Large intestine (tissue), 3 donors: ENCODE measurements around the gene CSF1R. TPM values are rescaled to one million over a fixed set of nuclear protein-coding genes. Genes with fewer than 3 reads are reported as not detected.

Source experiments
- DNase-seq, 2 donors: peaks; one replicate each; pipeline versions ENCODE4 v3.0.0 to v3.0.0-alpha.2; 2013
- H3K27ac ChIP-seq: one replicate; pipeline ENCODE4 v1.5.1; 2013; ENCODE audit warnings: low read length
- H3K27me3 ChIP-seq: 2 replicates; pipeline ENCODE4 v1.6.1; 2013; ENCODE audit warnings: low read length; ENCODE audit not compliant: control insufficient read depth, insufficient read depth
- H3K36me3 ChIP-seq: 2 replicates; pipeline ENCODE4 v1.6.1; 2013; ENCODE audit warnings: low read length; ENCODE audit not compliant: control insufficient read depth, insufficient read depth
- H3K4me1 ChIP-seq: one replicate; pipeline ENCODE4 v1.6.1; 2013; ENCODE audit warnings: low read length; ENCODE audit not compliant: control insufficient read depth, insufficient read depth
- H3K4me3 ChIP-seq: one replicate; pipeline ENCODE4 v1.5.1; 2013; ENCODE audit warnings: low read length
- H3K9me3 ChIP-seq: one replicate; pipeline ENCODE4 v1.6.1; 2013; ENCODE audit warnings: mild to moderate bottlenecking, low read depth, low read length, moderate library complexity; ENCODE audit not compliant: control insufficient read depth
- WGBS: methylation state at CpG from one replicate; pipeline ENCODE4 v1.1.5; 2013; ENCODE audit warnings: low lambda C conversion rate; ENCODE audit not compliant: insufficient coverage; 5-methylcytosine and 5-hydroxymethylcytosine counted together
- polyA plus RNA-seq: library from polyadenylated mRNA; unstranded; fragments of 120-200 nt; gene quantifications from one replicate; pipeline ENCODE4 v1.2.1, GENCODE V29; 2013

Gene CSF1R
- polyA plus RNA-seq, 1 donor: 31.0 TPM

DNA sequence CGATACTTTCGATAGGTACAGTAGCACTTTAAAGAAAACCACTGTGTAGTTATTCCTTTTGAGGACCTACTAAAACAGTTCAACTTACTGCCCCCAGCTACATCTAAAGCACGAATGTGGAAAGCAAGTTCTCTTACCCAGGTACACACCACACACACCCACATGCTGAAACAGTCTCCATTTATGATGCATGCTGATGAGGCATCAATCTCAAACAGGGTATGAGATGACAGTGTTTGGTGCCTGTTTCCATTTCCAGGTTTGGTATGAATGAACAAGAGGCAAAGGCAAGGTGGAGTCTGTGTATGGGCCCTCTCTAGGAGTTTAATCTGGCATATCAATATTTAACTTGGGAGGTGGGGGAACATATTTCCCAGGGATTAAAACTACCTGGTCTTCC, 71.9 kb downstream of the CSF1R start:
- DNase-seq: no peak
- no peaks in the 10 kb centered on the region for H3K4me1 ChIP-seq
- H3K27ac ChIP-seq: no peak overlapping the region
- WGBS: no CpG with 5 or more reads among the region's 3 CpGs
- H3K36me3 ChIP-seq: peaks cover 74% of the 10 kb centered on the region
- H3K9me3 ChIP-seq: no peaks in the 10 kb centered on the region
- no peaks in the 10 kb centered on the region for H3K27me3 ChIP-seq
- H3K4me3 ChIP-seq: no peak overlapping the region

GRCh38 chr5:150013931-150014330, 72.4 kb downstream of the CSF1R start:
- H3K9me3 ChIP-seq: no peaks in the 10 kb centered on the region
- H3K27ac ChIP-seq: no peak overlapping the region
- no peak for DNase-seq
- no peaks in the 10 kb centered on the region for H3K27me3 ChIP-seq
- WGBS: no CpG with 5 or more reads among the region's 4 CpGs
- H3K36me3 ChIP-seq: peaks cover 72% of the 10 kb centered on the region
- H3K4me1 ChIP-seq: no peaks in the 10 kb centered on the region
- no peak overlapping the region for H3K4me3 ChIP-seq

DNA sequence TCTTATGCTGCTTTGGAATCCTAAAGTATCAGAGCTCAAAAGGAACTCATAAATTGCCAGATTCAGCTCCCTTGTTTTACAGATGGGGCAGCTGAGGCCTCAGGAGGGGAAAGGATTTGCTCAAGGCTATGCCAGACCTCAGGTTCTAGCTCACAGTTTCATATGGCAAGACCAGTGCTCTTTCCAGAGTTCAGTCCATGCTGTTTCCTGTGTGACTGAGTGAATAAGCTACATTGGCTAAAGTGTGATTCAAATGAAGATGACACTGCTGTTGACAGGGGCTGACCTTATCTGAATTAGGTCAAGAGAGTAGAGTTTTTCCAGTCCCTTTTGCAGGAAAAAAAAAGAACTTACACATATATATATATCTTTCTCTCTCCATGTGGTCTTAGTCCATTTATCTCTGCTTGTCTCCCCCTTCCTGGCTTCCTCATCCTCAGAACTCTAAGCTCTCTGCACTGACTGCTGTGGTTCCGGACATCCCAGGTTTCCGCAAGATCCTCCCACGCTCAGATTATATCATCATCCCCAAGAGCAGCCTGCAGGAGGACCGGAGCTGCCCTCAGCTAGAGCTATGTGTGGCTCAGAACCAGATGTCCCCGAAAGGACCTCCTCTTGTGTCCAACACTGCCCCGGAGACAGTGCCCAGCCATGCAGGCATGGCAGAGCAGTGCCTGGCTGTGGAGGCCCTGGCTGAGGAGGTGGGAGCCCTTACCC, 76.5 kb downstream of the CSF1R start:
- H3K27me3 ChIP-seq: no peaks in the 10 kb centered on the region
- H3K27ac ChIP-seq: no peak overlapping the region
- H3K4me3 ChIP-seq: no peak overlapping the region
- no CpG with 5 or more reads among the region's 6 CpGs for WGBS
- H3K36me3 ChIP-seq: peaks cover 71% of the 10 kb centered on the region
- no peak for DNase-seq
- no peaks in the 10 kb centered on the region for H3K9me3 ChIP-seq
- no peaks in the 10 kb centered on the region for H3K4me1 ChIP-seq

GRCh38 chr5:150007050-150007449, 79.3 kb downstream of the CSF1R start:
- peaks cover 61% of the 10 kb centered on the region for H3K36me3 ChIP-seq
- no peak for DNase-seq

GRCh38 chr5:150006318-150006717, 80.0 kb downstream of the CSF1R start:
- Histone ChIP-seq H3K27ac (no peak overlapping the region), H3K4me1 (peaks cover 2% of the 10 kb centered on the region), H3K27me3 (no peaks in the 10 kb centered on the region), H3K4me3 (no peak overlapping the region), H3K9me3 (no peaks in the 10 kb centered on the region), H3K36me3 (peaks cover 59% of the 10 kb centered on the region)
- no CpG with 5 or more reads among the region's 4 CpGs for WGBS
- DNase-seq: no peak

More at GRCh38 chr5:150007050-150007449, 79.3 kb downstream of the CSF1R start:
- no peaks in the 10 kb centered on the region for H3K27me3 ChIP-seq
- no peak overlapping the region for H3K27ac ChIP-seq
- no peak overlapping the region for H3K4me3 ChIP-seq
- H3K4me1 ChIP-seq: peaks cover 2% of the 10 kb centered on the region
- H3K9me3 ChIP-seq: no peaks in the 10 kb centered on the region

Other genes with a start within 250 kb of the CSF1R start
- 1.0 TPM for gene PDE6A, start 141.8 kb downstream of the CSF1R start, polyA plus RNA-seq
- 88.7 TPM for gene SLC26A2, start 125.8 kb downstream of the CSF1R start, polyA plus RNA-seq
- 5.4 TPM for gene TIGD6, start 85.9 kb downstream of the CSF1R start, polyA plus RNA-seq
- gene HMGXB3, start 85.8 kb downstream of the CSF1R start, polyA plus RNA-seq: 36.8 TPM
- 18.6 TPM for gene PDGFRB, start 69.3 kb upstream of the CSF1R start, polyA plus RNA-seq
- 196 TPM for gene CDX1, start 80.2 kb upstream of the CSF1R start, polyA plus RNA-seq
- gene SLC6A7, start 103.5 kb upstream of the CSF1R start, polyA plus RNA-seq: 5.7 TPM
- gene CAMK2A, start 203.2 kb upstream of the CSF1R start, polyA plus RNA-seq: 1.1 TPM
- 2.2 TPM for gene ARSI, start 216.4 kb upstream of the CSF1R start, polyA plus RNA-seq